ENCODE data around the gene KLHL21. TPM values are rescaled to one million over a fixed set of nuclear protein-coding genes. Genes with fewer than 3 reads are reported as not detected.

KLHL21 gene
- polyA plus RNA-seq, 2 of the 4 experiments (the other 2 are of a cell fraction), result 3.3 to 10.5 TPM

- WGBS (ENCODE audit: missing lambda C conversion rate), result 74% methylated on average over 7 of the region's 14 CpGs
- Histone ChIP-seq H3K9me3 (no peaks in the 10 kb centered on the region), H3K4me2 (no peak overlapping the region), H3K27ac (no peak overlapping the region), H3K4me1 (peaks cover 5% of the 10 kb centered on the region; the same call in 2 of the 3 replicates), H3K4me3 (no peak overlapping the region)
- ChIA-PET POLR2A (no interaction called here), CTCF (no interaction called here)
- FAIRE-seq (no peak), DNase-seq (ENCODE audit: low read depth in 1 of 2, low spot score in 1 of 2) (no peak), ATAC-seq (no peak)
- no peak for TF ChIP-seq ATOH8 (CRISPR knock-in tag; IDR thresholded peaks at IDR 0.05; ENCODE audit: low read depth)
- TF ChIP-seq HOXB5 (CRISPR knock-in tag; IDR thresholded peaks at IDR 0.05), result no peak
- TF ChIP-seq GATA3 (IDR thresholded peaks at IDR 0.05; ENCODE audit: borderline replicate concordance), result no peak
- no peak for TF ChIP-seq HDAC2 (IDR thresholded peaks at IDR 0.05)
- no peak for TF ChIP-seq ZNF302 (CRISPR knock-in tag; IDR thresholded peaks at IDR 0.05)
- no peak for TF ChIP-seq HES2 (IDR thresholded peaks at IDR 0.05)
- no peak for TF ChIP-seq ZSCAN20 (CRISPR knock-in tag; IDR thresholded peaks at IDR 0.05)
- TF ChIP-seq HEYL (CRISPR knock-in tag; IDR thresholded peaks at IDR 0.05), result no peak
- no peak for TF ChIP-seq HOXB13 (CRISPR knock-in tag; IDR thresholded peaks at IDR 0.05; ENCODE audit: low read depth)
- no peak for TF ChIP-seq ZFP36 (IDR thresholded peaks at IDR 0.05; ENCODE audit: borderline replicate concordance, partially characterized antibody)
- no peak for TF ChIP-seq CBX2 (IDR thresholded peaks at IDR 0.05; ENCODE audit: borderline replicate concordance, low read depth)
- TF ChIP-seq ELK1 (IDR thresholded peaks at IDR 0.05; ENCODE audit: low read depth, low read length), result no peak
- TF ChIP-seq HMGXB4 (CRISPR knock-in tag; IDR thresholded peaks at IDR 0.05; ENCODE audit: borderline replicate concordance), result no peak
- TF ChIP-seq KDM1A (IDR thresholded peaks at IDR 0.05; ENCODE audit: low read depth), result no peak
- no peak for TF ChIP-seq POLR2A (IDR thresholded peaks at IDR 0.05; ENCODE audit: low read length)
- TF ChIP-seq RARB (CRISPR knock-in tag; IDR thresholded peaks at IDR 0.05), result no peak
- TF ChIP-seq MAZ (IDR thresholded peaks at IDR 0.05; ENCODE audit: borderline replicate concordance, low read depth, low read length), result no peak
- TF ChIP-seq MYC (IDR thresholded peaks at IDR 0.05; ENCODE audit: borderline replicate concordance, low read length), result no peak
- TF ChIP-seq KDM5A (IDR thresholded peaks at IDR 0.05), result no peak
Measured at GRCh38 chr1:6574818-6575217, 27.9 kb downstream of the KLHL21 start.

GRCh38 chr1:6574025-6574620 is 28.5 kb downstream of the KLHL21 start:
- CTCF ChIA-PET, result interaction anchor here (0.6 kb wide), 1 partner anchor 128 kb away, joined by 4 read pairs; no protein-coding TSS in a partner anchor
- Histone ChIP-seq H3K4me3 (no peak overlapping the region), H3K4me2 (no peak overlapping the region), H3K27ac (no peak overlapping the region), H3K9me3 (no peaks in the 10 kb centered on the region), H3K4me1 (peaks cover 1% of the 10 kb centered on the region; the same call in 2 of the 3 replicates)
- TF ChIP-seq RFX5 (IDR thresholded peaks at IDR 0.05), result no peak
- TF ChIP-seq NPAS2 (CRISPR knock-in tag; IDR thresholded peaks at IDR 0.05; ENCODE audit: borderline replicate concordance), result no peak
- TF ChIP-seq USF2 (IDR thresholded peaks at IDR 0.05), result no peak
- no peak for TF ChIP-seq TFCP2L1 (CRISPR knock-in tag; IDR thresholded peaks at IDR 0.05)
- TF ChIP-seq CTCF (IDR thresholded peaks at IDR 0.05), result no peak
- FAIRE-seq, result no peak
- ATAC-seq, result no peak
- DNase-seq (ENCODE audit: low read depth in 1 of 2, low spot score in 1 of 2), result no peak
- 60% methylated on average over 6 of the region's 8 CpGs for WGBS (ENCODE audit: missing lambda C conversion rate)
- POLR2A ChIA-PET, result no interaction called here

Data from A549 (cell line).